Memory B cell (primary cell): ENCODE measurements around the gene BLOC1S5.

Experiments
- ATAC-seq: fragments of 150-1000 bp; cut with Tn5 transposase; 2 replicates; pipeline ENCODE4 v1.10.0; 2021; ENCODE audit warnings: low read depth, mild to moderate bottlenecking, moderate library complexity
- DNase-seq, 2 donors: peaks; one replicate each; pipeline ENCODE4 v3.0.0; 2022; ENCODE audit warnings: low spot score in 2 of 2
- H3K27ac Mint-ChIP-seq: one replicate; pipeline ENCODE4 v1.8.0; 2022; ENCODE audit warnings: mild to moderate bottlenecking, moderate library complexity, mixed read lengths
- H3K27me3 Mint-ChIP-seq: one replicate; pipeline ENCODE4 v1.8.0; 2022; ENCODE audit warnings: mixed read lengths
- H3K36me3 Mint-ChIP-seq: one replicate; pipeline ENCODE4 v1.8.0; 2022; ENCODE audit warnings: mild to moderate bottlenecking, mixed read lengths
- H3K4me1 Mint-ChIP-seq: one replicate; pipeline ENCODE4 v1.8.0; 2022; ENCODE audit warnings: mixed read lengths
- H3K4me3 Mint-ChIP-seq: one replicate; pipeline ENCODE4 v1.8.0; 2022; ENCODE audit warnings: mild to moderate bottlenecking, moderate library complexity, mixed read lengths
- H3K9me3 Mint-ChIP-seq: one replicate; pipeline ENCODE4 v1.8.0; 2022; ENCODE audit warnings: mixed read lengths

The BLOC1S5 gene

DNA sequence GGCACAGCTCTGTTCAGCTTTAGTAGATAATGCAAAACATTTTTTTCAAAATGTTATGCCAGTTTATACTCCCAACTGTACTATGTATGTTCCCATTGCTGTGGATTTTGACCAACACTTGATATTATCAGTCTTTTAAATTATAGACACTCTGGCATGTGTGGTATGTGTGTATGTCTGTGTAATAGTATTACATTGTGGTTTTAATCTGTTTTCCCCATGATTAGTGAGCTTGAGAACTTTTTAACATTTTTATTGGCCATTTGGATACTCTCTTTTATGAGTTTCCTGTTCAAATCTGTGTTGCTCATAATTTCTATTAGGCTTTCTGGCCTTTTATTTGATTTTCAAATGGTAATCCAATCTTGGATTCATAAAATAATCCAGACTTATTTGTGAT is 84.4 kb downstream of the BLOC1S5 start:
- no peak overlapping the region for H3K4me3 Mint-ChIP-seq
- H3K4me1 Mint-ChIP-seq: peaks cover 17% of the 10 kb centered on the region
- ATAC-seq (no peak), DNase-seq (no peak)
- peaks cover 2% of the 10 kb centered on the region for H3K27me3 Mint-ChIP-seq
- H3K9me3 Mint-ChIP-seq: no peaks in the 10 kb centered on the region
- H3K27ac Mint-ChIP-seq: no peak overlapping the region
- H3K36me3 Mint-ChIP-seq: peaks cover 2% of the 10 kb centered on the region

GRCh38 chr6:7978736-7979135 is 85.5 kb downstream of the BLOC1S5 start:
- H3K9me3 Mint-ChIP-seq: no peaks in the 10 kb centered on the region
- DNase-seq: peak in 1 of 2 donors; percentile 23
- peak; percentile 94 for ATAC-seq
- no peak overlapping the region for H3K4me3 Mint-ChIP-seq
- peaks cover 2% of the 10 kb centered on the region for H3K27me3 Mint-ChIP-seq
- peaks cover 2% of the 10 kb centered on the region for H3K36me3 Mint-ChIP-seq
- peak overlapping the region; percentile 54 for H3K27ac Mint-ChIP-seq
- peaks cover 17% of the 10 kb centered on the region for H3K4me1 Mint-ChIP-seq

DNA sequence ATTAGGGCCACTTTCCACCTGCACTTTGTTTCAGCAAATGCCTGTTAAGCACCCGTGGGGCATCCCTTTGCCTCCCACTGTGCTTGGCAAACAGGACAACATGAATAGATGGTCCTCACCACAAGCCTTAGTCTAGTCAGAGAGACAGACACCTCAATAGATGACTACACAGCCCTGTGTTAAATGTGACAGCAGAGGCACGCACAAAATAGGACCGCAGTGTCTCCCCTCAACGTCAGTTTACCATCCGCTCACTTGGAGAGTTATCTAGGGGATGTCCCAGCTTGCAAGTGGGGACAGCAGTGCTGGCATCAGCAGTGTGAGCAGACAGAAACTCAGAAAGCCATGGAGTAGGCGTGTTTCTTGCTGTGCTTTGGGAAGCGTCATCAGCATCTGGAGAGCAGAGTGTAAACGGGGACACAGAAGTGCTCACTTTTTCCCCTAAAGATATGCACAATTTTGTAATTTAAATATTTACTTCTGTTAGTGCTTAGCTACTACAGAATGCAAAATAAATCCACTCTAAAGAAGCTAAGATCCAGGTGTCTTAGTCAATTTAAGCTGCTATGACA is 87.6 kb downstream of the BLOC1S5 start:
- Mint-ChIP-seq H3K36me3 (no peaks in the 10 kb centered on the region), H3K27ac (no peak overlapping the region)

DNA sequence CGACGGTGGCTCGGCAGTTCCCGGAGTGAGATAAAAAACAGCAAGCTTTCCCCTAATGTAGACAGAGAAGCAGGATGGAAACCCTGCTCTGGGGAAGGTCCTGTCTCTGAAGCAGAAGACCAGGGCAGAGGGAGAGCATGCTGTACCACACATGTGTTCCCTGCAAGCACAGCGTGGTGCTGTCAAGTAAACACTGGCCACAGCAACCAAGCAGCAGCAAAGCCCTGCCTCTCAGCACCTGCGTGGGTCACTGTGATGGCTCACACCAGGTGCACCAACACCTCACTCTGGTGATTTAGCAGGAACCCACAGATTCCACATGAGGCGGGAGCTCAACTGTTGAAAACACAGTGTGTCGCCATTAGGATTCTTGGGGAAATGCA is 88.4 kb downstream of the BLOC1S5 start:
- H3K9me3 Mint-ChIP-seq: no peaks in the 10 kb centered on the region
- ATAC-seq (peak; percentile 46), DNase-seq (no peak)
- peak overlapping the region; percentile 35 for H3K4me3 Mint-ChIP-seq
- no peak overlapping the region for H3K27ac Mint-ChIP-seq
- peaks cover 17% of the 10 kb centered on the region for H3K4me1 Mint-ChIP-seq
- H3K36me3 Mint-ChIP-seq: no peaks in the 10 kb centered on the region
- H3K27me3 Mint-ChIP-seq: peaks cover 2% of the 10 kb centered on the region

More for the DNA sequence above, 87.6 kb downstream of the BLOC1S5 start:
- Mint-ChIP-seq H3K9me3 (no peaks in the 10 kb centered on the region), H3K4me1 (peaks cover 17% of the 10 kb centered on the region), H3K4me3 (no peak overlapping the region), H3K27me3 (peaks cover 2% of the 10 kb centered on the region)
- ATAC-seq: no peak
- DNase-seq: no peak

DNA sequence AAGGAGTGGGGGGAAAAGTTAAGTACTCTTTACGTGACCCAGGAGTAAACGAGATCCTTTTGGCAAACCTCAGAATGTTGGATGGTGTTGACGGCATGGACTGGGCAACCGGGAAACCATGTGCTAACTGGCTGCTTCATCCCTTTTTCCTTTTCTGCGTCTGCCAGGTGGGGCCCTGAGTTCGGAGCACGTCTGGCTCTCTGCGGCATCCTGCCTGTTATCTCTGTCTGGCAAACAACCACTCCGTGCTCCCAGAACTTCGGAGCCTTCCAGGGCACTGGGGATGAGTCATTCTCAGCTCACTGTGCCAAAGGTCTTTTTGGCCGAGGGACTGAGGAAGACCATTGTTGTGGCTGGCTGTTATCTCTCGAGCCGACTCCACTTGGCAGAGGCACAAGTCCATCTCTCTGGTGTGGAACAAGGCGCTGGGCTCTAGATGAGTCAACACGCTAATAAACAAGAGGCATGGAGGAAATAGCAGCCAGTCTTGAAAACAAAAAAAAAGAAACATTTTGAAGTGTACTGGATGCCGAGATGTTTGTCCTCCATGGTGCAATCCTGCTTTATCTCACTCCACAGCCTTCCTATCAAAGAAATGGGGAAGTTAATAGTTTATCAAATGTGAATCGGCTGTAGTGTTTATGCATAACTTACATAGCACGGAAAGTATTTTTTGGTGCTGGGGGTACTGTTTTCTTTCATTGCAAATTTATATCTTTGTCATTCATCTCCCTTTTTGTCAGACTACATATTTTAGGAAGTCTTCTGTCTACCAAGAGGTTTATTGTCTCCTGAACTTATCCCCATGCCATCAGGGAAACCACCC is 89.0 kb downstream of the BLOC1S5 start:
- ATAC-seq (no peak), DNase-seq (no peak)
- Mint-ChIP-seq H3K27me3 (peaks cover 2% of the 10 kb centered on the region), H3K27ac (no peak overlapping the region), H3K9me3 (peaks cover 3% of the 10 kb centered on the region), H3K4me1 (peaks cover 17% of the 10 kb centered on the region), H3K36me3 (peaks cover 5% of the 10 kb centered on the region), H3K4me3 (peak overlapping the region; percentile 35)

- peaks cover 2% of the 10 kb centered on the region for H3K27me3 Mint-ChIP-seq
- H3K4me1 Mint-ChIP-seq: peaks cover 17% of the 10 kb centered on the region
- peaks cover 3% of the 10 kb centered on the region for H3K9me3 Mint-ChIP-seq
- H3K27ac Mint-ChIP-seq: no peak overlapping the region
- ATAC-seq: no peak
- no peak for DNase-seq
- no peak overlapping the region for H3K4me3 Mint-ChIP-seq
- H3K36me3 Mint-ChIP-seq: peaks cover 6% of the 10 kb centered on the region
Measured at GRCh38 chr6:7974565-7974937, 89.6 kb downstream of the BLOC1S5 start.

DNA sequence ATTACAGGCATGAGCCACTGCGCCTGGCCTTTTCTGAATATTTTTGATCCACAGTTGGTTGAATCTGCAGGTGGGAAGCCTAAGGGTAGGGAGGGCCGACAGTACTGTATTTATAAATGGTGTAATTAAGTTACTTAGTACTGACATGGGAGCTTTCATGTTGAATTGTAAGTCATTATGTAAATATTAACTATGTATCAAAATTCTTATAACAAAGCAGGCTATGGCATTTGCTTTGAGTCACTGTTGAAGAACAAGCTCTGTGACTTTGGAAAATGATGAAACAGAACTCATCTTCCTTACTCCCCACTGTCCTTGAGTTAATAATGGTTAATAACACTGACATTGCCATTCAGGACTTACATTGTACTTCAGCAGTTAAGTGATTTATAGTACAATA is 90.6 kb downstream of the BLOC1S5 start:
- Mint-ChIP-seq H3K36me3 (peaks cover 10% of the 10 kb centered on the region), H3K9me3 (peaks cover 8% of the 10 kb centered on the region), H3K4me3 (no peak overlapping the region), H3K27me3 (peaks cover 2% of the 10 kb centered on the region), H3K4me1 (peaks cover 10% of the 10 kb centered on the region), H3K27ac (no peak overlapping the region)
- DNase-seq: no peak
- no peak for ATAC-seq

- Mint-ChIP-seq H3K27me3 (peaks cover under 1% of the 10 kb centered on the region), H3K4me3 (no peak overlapping the region), H3K36me3 (peaks cover 10% of the 10 kb centered on the region), H3K4me1 (peaks cover 6% of the 10 kb centered on the region), H3K27ac (no peak overlapping the region), H3K9me3 (peaks cover 8% of the 10 kb centered on the region)
- no peak for DNase-seq
- no peak for ATAC-seq
Measured at GRCh38 chr6:7971499-7971898, 92.7 kb downstream of the BLOC1S5 start.

DNA sequence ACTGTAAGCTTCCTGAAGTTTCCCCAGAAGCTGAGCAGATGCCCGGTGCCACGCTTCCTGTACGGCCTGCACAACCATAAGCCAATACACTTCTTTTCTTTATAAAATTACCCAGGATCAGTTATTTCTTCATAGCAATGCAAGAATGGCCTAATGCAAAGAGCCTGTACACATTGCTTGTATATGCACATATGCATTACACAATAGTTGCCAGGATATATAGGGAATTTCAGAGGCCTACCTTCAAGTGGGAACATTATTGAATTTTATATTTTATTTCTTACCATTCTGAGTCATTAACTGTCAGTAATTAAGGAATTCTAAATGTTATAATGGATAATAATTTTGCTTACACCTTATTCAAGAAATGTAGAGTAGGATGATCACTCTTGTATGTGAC is 93.6 kb downstream of the BLOC1S5 start:
- Mint-ChIP-seq H3K4me1 (peaks cover 5% of the 10 kb centered on the region), H3K4me3 (no peak overlapping the region), H3K36me3 (peaks cover 10% of the 10 kb centered on the region), H3K9me3 (peaks cover 8% of the 10 kb centered on the region), H3K27me3 (no peaks in the 10 kb centered on the region), H3K27ac (no peak overlapping the region)
- DNase-seq (no peak), ATAC-seq (no peak)
